Peyer's patch (tissue), 4 donors: ENCODE results near the gene REPIN1. TPM values are rescaled to one million over a fixed set of nuclear protein-coding genes. Genes with fewer than 3 reads are reported as not detected.
"Not testable (repeated sequence)": the region's sequence is repeated elsewhere in the genome, so short reads cannot be mapped to it uniquely, and the experiment has no call there.

Source experiments
- DNase-seq, 3 donors: peaks; one replicate each; pipeline ENCODE4 v3.0.0-alpha.2; 2017 to 2019
- H3K27ac ChIP-seq, 4 donors: fragments of 200-600 bp; sonication (generic); one replicate each; pipeline ENCODE4 v1.5.1; 2016 to 2019
- H3K27me3 ChIP-seq, 2 donors: fragments of 200-600 bp; sonication (generic); one replicate each; pipeline ENCODE4 v1.5.1; 2019
- H3K36me3 ChIP-seq, 3 donors: fragments of 200-600 bp; sonication (generic); one replicate each; pipeline ENCODE4 v1.5.1; 2016 to 2019
- H3K4me1 ChIP-seq, 4 donors: fragments of 200-600 bp; sonication (generic); one replicate each; pipeline ENCODE4 v1.5.1; 2016 to 2019
- H3K4me3 ChIP-seq, 4 donors: fragments of 200-600 bp; sonication (generic); 1 replicate in 3 of 4; 2 replicates in 1 of 4; pipeline ENCODE4 v1.5.1; 2016 to 2019; ENCODE audit warnings: mild to moderate bottlenecking in 1 of 4
- H3K9me3 ChIP-seq, 4 donors: fragments of 200-600 bp; sonication (generic); one replicate each; pipeline ENCODE4 v1.5.1; 2016 to 2019; ENCODE audit warnings: mild to moderate bottlenecking in 1 of 4
- POLR2A ChIP-seq, 2 donors: fragments of 450-650 bp; IDR thresholded peaks; one replicate each; pipeline ENCODE4 v1.5.1; 2017; ENCODE audit warnings: antibody characterized with exemption in 2 of 2, mild to moderate bottlenecking in 2 of 2, moderate library complexity in 2 of 2
- total RNA-seq, 4 donors: library from RNA; depleted of rRNA; stranded (reverse); fragments of >200 nt; gene quantifications; one replicate each; pipeline ENCODE4 v1.1.0, GENCODE V29; 2016
- TF ChIP-seq, protein P1 (sequence below), 6 experiments: fragments of 450-650 bp in 4 of 6; fragments of 200-600 bp in 2 of 6; sonication (generic) in 1 of 6; IDR thresholded peaks; one replicate each; pipeline ENCODE4 v1.5.1; 2017 to 2019; ENCODE audit warnings: antibody characterized with exemption in 6 of 6, mild to moderate bottlenecking in 3 of 6, moderate library complexity in 1 of 6

REPIN1 gene
- total RNA-seq, 4 donors from 2014 or later, result 138 to 209 (median 159) TPM

DNA sequence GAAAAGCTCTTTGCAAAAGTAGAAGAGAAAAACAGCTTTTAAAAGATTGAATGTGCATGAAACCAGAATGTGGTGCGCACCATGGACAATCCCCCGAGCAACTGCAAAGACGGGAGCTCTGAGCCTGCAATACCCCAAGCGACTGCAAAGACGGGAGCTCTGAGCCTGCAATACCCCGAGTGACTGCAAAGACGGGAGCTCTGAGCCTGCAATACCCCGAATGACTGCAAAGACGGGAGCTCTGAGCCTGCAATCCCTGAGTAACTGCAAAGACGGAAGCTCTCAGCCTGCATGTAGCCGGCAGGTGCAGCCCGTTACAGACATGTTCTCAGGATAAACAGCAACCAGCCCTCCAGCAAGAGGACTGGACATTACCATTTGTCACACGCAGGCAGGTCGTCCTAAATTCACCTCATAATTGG lies 16.7 kb downstream of the REPIN1 start:
- H3K27me3 ChIP-seq, result no peaks in the 10 kb centered on the region
- H3K9me3 ChIP-seq, result no peaks in the 10 kb centered on the region
- no peak for TF ChIP-seq POLR2A (IDR thresholded peaks at IDR 0.05)
- TF ChIP-seq, protein P1, sequence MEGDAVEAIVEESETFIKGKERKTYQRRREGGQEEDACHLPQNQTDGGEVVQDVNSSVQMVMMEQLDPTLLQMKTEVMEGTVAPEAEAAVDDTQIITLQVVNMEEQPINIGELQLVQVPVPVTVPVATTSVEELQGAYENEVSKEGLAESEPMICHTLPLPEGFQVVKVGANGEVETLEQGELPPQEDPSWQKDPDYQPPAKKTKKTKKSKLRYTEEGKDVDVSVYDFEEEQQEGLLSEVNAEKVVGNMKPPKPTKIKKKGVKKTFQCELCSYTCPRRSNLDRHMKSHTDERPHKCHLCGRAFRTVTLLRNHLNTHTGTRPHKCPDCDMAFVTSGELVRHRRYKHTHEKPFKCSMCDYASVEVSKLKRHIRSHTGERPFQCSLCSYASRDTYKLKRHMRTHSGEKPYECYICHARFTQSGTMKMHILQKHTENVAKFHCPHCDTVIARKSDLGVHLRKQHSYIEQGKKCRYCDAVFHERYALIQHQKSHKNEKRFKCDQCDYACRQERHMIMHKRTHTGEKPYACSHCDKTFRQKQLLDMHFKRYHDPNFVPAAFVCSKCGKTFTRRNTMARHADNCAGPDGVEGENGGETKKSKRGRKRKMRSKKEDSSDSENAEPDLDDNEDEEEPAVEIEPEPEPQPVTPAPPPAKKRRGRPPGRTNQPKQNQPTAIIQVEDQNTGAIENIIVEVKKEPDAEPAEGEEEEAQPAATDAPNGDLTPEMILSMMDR (IDR thresholded peaks at IDR 0.05), result no peak
- no peaks in the 10 kb centered on the region for H3K36me3 ChIP-seq
- peak in 1 of 3 donors; percentile 44 for DNase-seq
- no peak overlapping the region for H3K4me3 ChIP-seq
- peaks cover 0 to 37% (median 0%) of the 10 kb centered on the region in 4 donors for H3K4me1 ChIP-seq
- H3K27ac ChIP-seq, result no peak overlapping the region

DNA sequence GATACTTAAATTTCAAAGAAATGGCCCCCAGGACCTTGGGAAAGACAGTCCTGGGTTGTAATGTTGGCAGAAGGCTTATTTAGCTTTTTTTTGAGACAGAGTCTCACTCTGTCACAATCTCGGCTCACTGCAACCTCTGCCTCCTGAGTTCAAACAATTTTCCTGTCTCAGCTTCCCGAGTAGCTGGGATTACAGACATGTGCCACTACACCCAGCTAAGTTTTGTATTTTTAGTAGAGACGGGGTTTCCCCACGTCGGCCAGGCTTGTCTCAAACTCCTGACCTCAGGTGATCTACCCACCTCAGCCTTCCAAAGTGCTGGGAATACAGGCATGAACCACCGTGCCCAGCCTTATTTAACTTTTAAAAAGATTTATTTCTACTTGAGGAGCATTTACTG lies 17.3 kb downstream of the REPIN1 start:
- H3K27me3 ChIP-seq, H3K4me3 ChIP-seq, DNase-seq, H3K27ac ChIP-seq, H3K36me3 ChIP-seq, H3K9me3 ChIP-seq: not testable (repeated sequence)
- peaks cover 0 to 36% (median 0%) of the 10 kb centered on the region in 4 donors for H3K4me1 ChIP-seq

DNA sequence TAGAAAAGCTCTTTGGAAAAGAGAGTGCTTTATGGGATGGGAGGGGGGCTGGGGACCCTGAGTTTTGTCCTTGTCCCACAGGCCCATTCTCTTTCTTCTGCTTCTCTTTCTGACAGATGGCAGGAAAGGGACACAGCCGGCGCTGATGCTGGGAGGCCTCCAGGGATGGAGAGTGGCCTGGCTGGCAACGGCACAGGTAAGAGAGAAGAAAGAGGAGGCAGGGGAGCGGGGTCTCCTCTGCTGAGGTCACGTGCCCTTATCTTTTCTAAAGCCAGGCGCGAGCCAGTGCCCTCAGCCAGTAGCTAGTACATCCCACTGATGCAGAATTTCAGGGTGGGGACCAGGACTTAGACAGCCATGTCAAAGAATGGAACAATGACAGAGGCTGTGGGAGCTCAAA lies 19.7 kb downstream of the REPIN1 start:
- H3K27me3 ChIP-seq, result no peaks in the 10 kb centered on the region
- DNase-seq, result no peak
- H3K9me3 ChIP-seq, result no peaks in the 10 kb centered on the region
- H3K36me3 ChIP-seq, result no peaks in the 10 kb centered on the region
- H3K27ac ChIP-seq, result no peak overlapping the region
- peaks cover 0 to 21% (median 0%) of the 10 kb centered on the region in 4 donors for H3K4me1 ChIP-seq
- H3K4me3 ChIP-seq, result no peak overlapping the region
- TF ChIP-seq POLR2A (IDR thresholded peaks at IDR 0.05), result no peak
- TF ChIP-seq, protein P1 (IDR thresholded peaks at IDR 0.05), result no peak

DNA sequence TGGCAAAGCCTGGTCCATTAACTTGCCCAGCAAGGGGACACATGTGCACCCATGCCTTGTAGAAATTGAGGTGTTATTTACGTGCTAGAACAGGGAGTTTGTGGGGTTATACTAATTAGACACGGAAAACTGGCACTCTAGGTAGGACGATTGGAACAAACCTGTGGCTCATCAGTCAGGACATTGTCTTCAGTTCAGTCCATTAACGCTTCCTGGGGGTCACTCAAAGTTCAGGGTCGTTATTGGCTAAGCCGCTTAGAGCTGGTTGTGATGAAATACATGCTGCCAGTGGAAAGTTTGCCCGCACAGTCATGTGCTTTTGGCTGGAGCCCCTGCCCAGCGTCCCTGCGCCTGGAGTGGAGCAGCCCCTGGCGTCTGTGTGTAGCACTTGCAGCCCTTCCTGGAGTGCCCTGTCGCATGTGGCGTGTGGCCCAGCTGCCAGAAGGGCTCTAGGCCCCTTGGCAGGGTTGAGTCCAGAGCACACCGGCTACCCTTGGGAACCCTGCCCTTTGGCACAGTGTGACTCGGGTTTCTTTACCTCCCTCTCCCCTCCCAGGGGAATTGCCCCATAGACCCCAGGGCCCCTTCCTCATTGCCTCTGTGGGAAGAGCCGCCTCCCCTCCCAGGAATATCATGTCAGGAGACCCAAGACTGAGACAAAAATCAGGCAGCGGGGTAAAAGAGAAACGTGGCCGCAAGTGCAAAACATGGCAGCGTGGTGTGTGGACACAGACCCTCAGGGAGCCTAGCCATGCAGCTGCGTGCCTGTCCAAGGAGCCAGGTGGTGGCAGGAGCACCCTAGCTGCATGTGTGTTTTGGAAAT lies 20.3 kb downstream of the REPIN1 start:
- no peak overlapping the region for H3K27ac ChIP-seq
- peak in 2 of 3 donors; percentile 60 to 73 for DNase-seq
- TF ChIP-seq, protein P1 (IDR thresholded peaks at IDR 0.05), result peak in 4 of 6 experiments; percentile 39 to 76 (median 69)
- TF ChIP-seq POLR2A (IDR thresholded peaks at IDR 0.05), result no peak
- no peak overlapping the region for H3K4me3 ChIP-seq
- no peaks in the 10 kb centered on the region for H3K9me3 ChIP-seq
- H3K27me3 ChIP-seq, result no peaks in the 10 kb centered on the region
- peaks cover 0 to 15% (median 0%) of the 10 kb centered on the region in 4 donors for H3K4me1 ChIP-seq
- H3K36me3 ChIP-seq, result no peaks in the 10 kb centered on the region

DNA sequence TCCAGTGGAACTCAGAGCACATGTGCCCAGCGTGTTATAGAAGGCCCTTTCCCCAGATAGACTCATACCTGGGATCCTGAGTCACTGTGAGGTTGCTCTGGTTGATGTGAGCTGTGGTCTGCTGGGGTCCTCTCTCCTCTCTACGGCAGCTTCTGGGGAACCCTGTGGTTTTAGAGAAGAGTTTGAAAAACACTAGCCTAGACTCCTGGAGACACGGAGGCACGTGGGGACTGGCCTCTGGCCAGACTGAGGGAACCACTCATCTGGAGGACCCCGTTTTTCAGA lies 20.9 kb downstream of the REPIN1 start:
- H3K27ac ChIP-seq, result no peak overlapping the region
- no peak for TF ChIP-seq POLR2A (IDR thresholded peaks at IDR 0.05)
- TF ChIP-seq, protein P1 (IDR thresholded peaks at IDR 0.05), result no peak
- no peaks in the 10 kb centered on the region for H3K36me3 ChIP-seq
- no peaks in the 10 kb centered on the region for H3K27me3 ChIP-seq
- no peak for DNase-seq
- no peaks in the 10 kb centered on the region for H3K9me3 ChIP-seq
- no peak overlapping the region for H3K4me3 ChIP-seq
- H3K4me1 ChIP-seq, result peaks cover 0 to 9% (median 0%) of the 10 kb centered on the region in 4 donors

DNA sequence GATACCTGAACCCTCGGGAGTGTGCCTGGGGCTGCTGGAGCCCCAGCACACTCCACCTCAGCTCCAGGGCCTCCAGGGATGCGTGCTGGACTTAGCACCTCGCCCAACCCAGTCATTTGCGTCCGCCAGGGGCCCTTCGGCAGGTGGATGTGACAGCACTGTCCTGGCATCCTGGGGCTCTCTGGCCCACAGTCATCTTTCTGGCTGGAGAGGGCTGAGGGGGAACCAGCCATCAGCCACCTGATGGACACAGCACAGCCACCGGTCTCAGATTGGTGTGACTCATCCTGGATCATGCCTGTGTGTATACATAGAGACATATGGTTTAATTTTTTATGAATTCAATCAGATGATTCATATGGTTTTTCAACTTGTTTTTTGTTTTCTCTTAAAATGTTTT lies 21.6 kb downstream of the REPIN1 start:
- Histone ChIP-seq H3K9me3 (no peaks in the 10 kb centered on the region), H3K4me3 (no peak overlapping the region), H3K27ac (no peak overlapping the region), H3K36me3 (no peaks in the 10 kb centered on the region), H3K4me1 (peaks cover 0 to 4% (median 0%) of the 10 kb centered on the region in 4 donors), H3K27me3 (no peaks in the 10 kb centered on the region)
- TF ChIP-seq, protein P1 (IDR thresholded peaks at IDR 0.05), result no peak
- no peak for TF ChIP-seq POLR2A (IDR thresholded peaks at IDR 0.05)
- peak in 1 of 3 donors; percentile 23 for DNase-seq
